DMS 273 treated with DMSO at 0.1 percent for 48 hours (cell line): ENCODE data around the gene MAMDC2.

ENCODE experiments used
- DNase-seq: peaks from one replicate; lab custom pipeline; 2025; lab: John Stamatoyannopoulos, UW

MAMDC2 gene

DNA sequence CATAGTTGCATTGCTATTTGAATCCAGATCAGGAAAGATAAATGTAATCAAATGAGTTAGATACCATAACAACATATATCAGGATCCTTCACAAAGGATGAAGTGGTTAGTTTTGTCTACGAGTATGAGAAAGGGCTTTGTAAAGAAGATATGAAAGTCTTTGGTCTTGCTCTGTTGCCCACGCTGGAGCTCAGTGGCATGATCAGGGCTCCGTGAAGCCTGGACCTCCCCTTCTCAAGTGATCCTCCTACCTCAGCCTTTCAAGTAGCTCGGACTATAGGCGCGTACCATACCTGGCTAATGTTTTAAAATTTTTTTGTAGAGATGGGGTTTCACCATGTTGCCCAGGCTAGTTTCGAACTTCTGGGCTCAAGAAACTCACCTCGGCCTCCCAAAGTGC is 217.0 kb downstream of the MAMDC2 start:
- DNase-seq: no peak

DNA sequence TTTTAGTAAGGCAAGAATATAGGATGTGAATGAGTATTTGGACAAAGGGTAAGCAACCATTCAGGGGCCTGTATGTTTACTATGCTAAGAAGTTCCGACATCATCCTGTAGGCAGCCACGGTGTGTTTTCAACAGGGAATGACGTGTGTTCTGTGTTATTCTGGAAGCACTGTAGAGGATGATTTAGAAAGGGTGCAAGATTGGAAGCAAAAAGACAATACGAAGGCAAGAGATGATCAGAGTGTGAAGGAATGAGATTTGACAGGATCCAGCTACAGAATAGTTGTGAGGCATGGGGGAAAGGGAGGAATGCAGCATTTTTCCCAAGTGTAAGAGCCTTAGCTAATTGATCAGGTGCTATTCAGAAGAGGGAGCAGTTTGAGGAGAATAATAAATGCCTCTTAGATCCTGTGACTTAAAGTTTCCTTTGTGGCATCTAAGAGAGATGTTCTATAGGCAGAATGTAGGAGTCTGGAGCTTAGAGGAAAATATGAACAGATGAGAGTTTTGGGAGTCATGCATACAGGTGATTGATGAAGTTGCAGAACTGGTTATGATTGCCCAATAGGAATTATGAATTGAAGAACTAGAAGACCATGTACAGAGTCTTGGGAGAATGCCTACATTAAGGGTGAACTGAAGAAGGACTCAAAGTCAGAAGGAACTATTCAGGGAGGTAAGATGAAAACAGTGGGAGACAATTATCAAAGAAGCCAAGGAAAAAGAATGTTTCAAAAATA is 217.7 kb downstream of the MAMDC2 start:
- DNase-seq: no peak

DNA sequence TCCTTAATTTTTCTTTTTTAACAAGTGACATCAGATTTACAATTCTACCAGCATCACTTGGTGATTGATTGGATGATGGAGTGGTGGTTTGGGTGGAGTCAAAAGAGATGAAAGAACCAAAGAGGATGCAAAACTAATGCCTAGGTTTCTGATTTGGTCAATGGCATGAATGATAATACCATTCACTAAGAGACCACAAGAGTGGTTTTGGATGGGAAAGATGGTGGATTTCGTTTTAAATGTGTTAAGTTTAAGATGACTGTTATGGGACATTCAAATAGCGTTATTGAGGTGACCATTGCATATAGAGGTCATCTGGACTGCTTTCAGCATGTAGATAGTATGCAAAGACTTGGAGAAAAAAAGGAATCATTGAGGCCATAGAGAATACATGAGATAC is 218.7 kb downstream of the MAMDC2 start:
- no peak for DNase-seq

DNA sequence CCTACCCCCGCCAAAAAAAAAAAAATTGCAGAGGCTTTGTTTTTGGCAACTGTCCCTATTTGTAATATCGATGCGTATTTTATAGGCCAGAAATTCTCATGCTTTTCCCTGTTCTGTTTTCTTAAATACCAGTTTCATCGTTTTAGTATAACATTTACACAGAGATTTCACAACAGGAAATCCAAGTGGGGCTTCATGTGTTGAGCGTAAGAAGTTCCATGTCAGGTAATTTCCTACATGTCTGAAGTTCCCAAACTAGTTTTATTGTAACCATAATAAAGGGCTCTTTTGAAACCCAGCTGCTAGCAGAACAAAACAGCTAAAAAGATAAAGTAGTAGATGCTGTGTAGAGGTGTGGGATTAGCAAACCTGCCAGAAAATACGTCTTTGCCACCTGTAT is 219.3 kb downstream of the MAMDC2 start:
- no peak for DNase-seq

DNA sequence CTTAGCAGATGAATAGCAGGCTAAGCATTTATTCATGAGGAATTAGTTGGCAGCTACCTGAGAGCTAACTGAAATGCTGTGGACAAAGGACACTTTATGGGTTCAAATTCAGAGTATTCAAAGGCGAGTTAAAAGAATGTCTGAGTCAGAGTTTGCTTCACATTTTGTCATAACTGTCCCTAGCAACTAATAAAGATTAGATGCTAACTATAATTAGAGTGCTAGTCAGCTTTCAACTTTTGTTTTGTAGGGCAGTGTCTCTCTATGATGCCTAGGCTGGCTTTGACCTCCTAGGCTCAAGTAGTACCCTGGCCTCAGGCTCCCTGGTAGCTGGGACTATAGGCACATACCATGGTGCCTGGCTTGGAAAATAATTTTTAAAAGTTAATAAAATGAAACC is 219.8 kb downstream of the MAMDC2 start:
- DNase-seq: no peak
